Measurements from ENCODE around the gene SPATC1L.

SPATC1L gene

DNA sequence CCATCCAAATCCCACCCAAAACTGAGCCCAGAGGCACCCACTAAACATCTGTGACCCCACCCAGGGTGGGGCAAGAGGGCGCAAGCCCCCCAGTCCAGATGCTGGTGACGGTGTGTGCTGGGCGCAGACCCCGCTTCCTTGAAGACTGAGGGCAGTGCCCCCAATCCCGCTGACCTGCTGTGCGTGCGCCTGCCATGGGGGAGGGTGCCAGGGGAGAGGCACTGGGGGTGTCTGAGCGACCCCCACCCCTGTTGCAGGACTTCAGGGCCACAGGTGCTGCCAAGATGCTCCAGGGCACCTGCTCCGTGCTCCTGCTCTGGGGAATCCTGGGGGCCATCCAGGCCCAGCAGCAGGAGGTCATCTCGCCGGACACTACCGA lies 73.1 kb downstream of the SPATC1L start:
- TF ChIP-seq, protein P1, sequence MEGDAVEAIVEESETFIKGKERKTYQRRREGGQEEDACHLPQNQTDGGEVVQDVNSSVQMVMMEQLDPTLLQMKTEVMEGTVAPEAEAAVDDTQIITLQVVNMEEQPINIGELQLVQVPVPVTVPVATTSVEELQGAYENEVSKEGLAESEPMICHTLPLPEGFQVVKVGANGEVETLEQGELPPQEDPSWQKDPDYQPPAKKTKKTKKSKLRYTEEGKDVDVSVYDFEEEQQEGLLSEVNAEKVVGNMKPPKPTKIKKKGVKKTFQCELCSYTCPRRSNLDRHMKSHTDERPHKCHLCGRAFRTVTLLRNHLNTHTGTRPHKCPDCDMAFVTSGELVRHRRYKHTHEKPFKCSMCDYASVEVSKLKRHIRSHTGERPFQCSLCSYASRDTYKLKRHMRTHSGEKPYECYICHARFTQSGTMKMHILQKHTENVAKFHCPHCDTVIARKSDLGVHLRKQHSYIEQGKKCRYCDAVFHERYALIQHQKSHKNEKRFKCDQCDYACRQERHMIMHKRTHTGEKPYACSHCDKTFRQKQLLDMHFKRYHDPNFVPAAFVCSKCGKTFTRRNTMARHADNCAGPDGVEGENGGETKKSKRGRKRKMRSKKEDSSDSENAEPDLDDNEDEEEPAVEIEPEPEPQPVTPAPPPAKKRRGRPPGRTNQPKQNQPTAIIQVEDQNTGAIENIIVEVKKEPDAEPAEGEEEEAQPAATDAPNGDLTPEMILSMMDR (conservative IDR thresholded peaks at IDR 0.05) = no peak
- no peak overlapping the region for H3K27ac ChIP-seq

All from C4-2B (cell line).